HG03575 (cell line): ENCODE measurements around the gene NDFIP1.

Experiments
- ATAC-seq: cut with Tn5 transposase; IDR thresholded peaks from one replicate; pipeline ENCODE4 v1.9.1; 2021; ENCODE audit not compliant: unreplicated experiment, insufficient number of reproducible peaks, low FRiP score; ENCODE audit errors: extremely low read depth

NDFIP1 gene

GRCh38 chr5:142114687-142115086 lies 6.1 kb downstream of the NDFIP1 start:
- no peak for ATAC-seq

- no peak for ATAC-seq
Observed at GRCh38 chr5:142115937-142116614, 7.5 kb downstream of the NDFIP1 start.

GRCh38 chr5:142117579-142118151 lies 9.1 kb downstream of the NDFIP1 start:
- ATAC-seq = no peak

GRCh38 chr5:142118155-142118686 lies 9.6 kb downstream of the NDFIP1 start:
- ATAC-seq = no peak

DNA sequence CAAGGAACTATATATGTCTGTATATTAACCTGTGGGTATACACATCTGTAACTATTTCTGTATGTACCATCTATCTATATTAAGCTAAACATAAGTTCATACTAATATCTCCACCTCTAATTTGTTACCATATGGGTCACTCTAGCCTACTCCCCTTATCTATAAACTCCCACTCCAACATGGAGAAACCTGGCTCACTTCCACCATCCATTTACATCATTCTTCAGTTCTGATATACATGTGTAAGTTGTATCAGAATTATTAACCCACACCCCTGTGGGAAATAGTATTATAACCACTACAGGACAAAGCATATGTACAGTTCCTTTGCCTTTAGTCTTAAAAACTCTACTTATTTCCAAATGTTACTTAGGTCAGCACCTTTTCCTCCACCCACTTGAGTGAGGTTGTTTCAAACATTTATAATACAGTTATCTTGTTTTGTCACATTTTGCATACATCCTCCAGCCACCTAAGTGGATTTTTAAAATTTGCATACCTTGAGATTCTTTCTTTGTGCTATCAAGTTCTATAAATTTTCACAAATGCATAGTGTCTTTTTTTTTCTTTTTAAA lies 10.6 kb downstream of the NDFIP1 start:
- ATAC-seq = no peak

- ATAC-seq = no peak
Observed at GRCh38 chr5:142120247-142120935, 11.8 kb downstream of the NDFIP1 start.

GRCh38 chr5:142122121-142122520 lies 13.5 kb downstream of the NDFIP1 start:
- ATAC-seq = no peak

GRCh38 chr5:142125378-142125777 lies 16.8 kb downstream of the NDFIP1 start:
- ATAC-seq = no peak

GRCh38 chr5:142125963-142126362 lies 17.4 kb downstream of the NDFIP1 start:
- ATAC-seq = no peak

DNA sequence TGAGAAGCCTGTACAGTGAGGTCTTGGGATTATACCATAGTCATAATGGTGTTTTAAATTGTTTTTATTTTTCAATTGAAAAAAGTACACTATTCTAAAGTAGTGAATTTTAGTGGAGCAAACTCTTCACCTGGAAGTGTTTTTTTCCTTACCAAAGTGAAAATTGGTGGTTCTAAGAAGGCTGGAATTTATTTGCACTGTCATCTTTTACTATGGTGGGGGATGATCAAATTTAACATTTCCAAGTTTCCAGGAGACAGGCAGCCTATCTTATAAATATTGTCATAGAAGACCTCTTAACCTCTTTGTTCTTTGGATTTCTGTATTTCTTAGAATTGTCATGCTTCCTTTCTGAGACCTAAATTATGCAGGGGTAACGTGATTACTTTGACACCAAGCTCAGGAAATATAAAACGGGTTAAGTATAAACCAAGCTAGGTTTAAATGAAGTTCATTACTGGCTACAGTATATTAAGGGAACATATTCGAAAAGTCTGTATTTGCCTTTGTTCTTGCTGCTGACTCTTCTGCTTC lies 20.2 kb downstream of the NDFIP1 start:
- no peak for ATAC-seq

DNA sequence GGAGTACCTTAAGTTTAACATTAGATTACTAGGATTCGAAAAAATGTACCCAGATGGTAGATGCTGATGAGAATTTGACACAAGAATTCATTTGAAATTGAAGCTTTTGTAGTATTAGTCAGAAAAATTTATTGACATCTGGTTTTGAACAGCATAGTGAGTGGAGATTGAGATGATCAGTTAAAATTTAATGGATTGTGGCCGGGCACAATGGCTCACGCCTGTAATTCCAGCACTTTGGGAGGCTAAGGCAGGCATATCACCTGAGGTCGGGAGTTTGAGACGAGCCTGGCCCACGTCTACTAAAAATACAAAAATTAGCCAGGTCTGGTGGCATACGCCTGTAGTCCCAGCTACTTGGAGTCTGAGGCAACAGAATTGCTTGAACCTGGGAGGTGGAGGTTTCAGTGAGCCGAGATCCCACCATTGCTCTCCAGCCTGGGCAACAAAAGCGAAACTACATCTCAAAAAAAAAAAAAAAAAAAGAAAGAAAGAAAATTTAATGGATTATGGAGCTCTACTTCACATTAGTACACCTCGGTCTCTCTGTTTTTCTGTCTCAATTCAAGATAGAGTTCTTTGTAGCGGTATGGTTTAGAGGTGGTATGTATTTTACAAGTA lies 21.0 kb downstream of the NDFIP1 start:
- no peak for ATAC-seq

DNA sequence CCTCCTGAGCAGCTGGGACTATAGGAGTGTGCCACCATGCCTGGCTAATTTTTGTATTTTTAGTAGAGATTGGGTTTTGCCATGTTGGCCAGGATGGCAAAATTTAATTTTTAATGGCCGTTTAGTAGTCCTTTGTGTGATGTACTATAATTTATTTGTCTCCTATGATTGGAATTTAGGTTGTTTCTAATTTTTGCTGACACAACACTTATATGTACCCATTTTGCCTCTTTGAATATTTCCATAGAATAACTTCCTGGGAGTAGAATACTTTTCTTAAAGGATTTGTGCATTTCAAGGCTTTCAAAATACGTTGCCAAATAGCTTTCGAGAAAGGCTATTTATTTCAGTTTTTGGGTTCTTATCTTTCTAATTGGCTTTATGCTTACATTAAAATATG lies 22.8 kb downstream of the NDFIP1 start:
- ATAC-seq = no peak

- ATAC-seq = no peak
Observed at GRCh38 chr5:142132916-142133315, 24.3 kb downstream of the NDFIP1 start.

GRCh38 chr5:142133330-142134206 lies 25.0 kb downstream of the NDFIP1 start:
- no peak for ATAC-seq

DNA sequence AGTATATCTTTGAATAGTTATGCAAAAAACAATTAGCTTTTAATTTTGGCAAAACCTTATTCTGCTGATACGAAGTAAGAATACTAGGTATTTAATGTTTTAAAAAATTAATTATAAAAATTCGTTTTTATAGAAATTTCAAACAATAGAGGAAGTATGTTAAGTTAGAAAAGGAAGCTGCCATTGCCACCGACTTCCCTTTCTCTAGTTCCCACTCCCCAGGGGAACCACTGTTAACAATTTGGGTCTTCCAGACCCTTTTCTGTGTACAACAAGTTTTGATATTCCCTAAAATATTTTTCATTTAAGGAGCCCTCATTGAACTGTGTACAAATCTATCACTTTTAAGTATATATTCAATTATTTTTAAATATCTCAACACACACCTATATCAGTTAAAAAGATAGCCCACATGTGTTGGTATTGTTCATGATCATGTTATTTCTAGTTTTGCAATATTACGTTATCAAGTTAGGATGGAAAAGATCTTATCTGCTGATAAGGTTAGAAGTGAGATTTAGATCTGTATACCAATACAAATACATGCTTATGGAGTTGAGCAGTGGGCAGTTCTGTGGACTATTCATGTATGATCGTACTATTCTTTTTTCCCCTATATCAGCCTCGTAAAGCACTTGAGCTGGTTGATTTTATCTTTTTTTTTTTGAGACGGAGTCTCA lies 25.9 kb downstream of the NDFIP1 start:
- no peak for ATAC-seq

GRCh38 chr5:142141463-142141862 lies 32.9 kb downstream of the NDFIP1 start:
- ATAC-seq = no peak

GRCh38 chr5:142143878-142144277 lies 35.3 kb downstream of the NDFIP1 start:
- no peak for ATAC-seq
